Measurements from ENCODE around the gene RAD51. TPM values are rescaled to one million over a fixed set of nuclear protein-coding genes. Genes with fewer than 3 reads are reported as not detected.

The RAD51 gene
- total RNA-seq, 2 donors from 2014 or later: 2.3 TPM; not detected in 1

DNA sequence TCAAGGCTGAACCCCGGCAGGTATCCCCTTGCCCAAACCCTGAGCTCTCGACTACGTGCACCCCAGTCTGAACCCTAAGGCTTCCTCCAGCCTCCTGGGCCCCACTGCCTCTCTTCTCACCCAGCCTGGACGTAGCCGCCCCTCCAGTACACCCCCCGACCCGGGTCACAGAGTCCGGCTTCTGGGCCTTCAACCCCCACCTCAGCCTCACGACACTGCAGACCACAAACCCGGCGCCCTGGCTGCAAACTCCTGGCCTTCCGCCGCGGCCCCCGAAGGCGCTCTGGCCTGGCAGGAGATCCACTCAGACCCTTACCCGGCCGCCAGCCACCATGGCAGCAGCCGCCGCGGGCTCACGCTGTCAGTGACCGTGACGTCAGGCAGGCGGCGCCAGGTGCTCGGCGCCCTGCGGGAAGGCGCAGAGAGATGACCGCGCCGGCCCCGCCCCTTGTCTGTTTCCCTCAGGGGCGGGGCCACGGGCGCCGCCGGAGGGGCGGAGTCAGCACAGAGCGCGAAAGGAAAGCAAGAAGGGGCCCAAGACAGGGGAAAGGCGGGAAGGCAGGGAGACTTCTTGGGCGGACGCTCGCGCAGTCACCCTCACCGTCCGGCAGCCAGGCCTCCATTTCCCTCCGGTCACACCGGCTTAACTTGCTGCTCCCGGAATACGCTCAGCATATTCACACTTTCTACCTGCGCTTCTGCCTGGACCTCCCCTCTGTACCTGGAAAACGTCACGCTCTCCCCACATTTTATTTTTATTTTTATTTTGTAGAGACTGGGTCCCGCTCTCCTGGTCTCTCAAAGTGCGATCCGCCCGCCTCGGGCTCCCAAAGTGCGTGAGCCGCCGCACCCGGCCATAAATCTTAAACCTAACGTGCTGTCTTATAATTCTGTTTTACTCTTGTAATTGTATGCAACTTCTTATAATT lies 60.2 kb downstream of the RAD51 start, which contains the start of gene RMDN3:
Gene RMDN3, minus strand, starts transcription at position 372 of the 929 bp plus-strand sequence. CDS start 471 bp downstream, outside the sequence.
- no peaks in the 10 kb centered on the region for H3K27me3 ChIP-seq
- H3K4me3 ChIP-seq: peak within 1 kb of the TSS; percentile 84 to 91
- peaks cover 27% of the 10 kb centered on the region for H3K4me1 ChIP-seq
- DNase-seq: peak; percentile 92 to 95 (median 94)
- 1% methylated on average over 24 to 50 of the region's 66 CpGs for WGBS, 2 donors
- ATAC-seq: peak; percentile 99
- intact Hi-C loops (cut with DNase I): no loop called here
- H3K27ac ChIP-seq: peak within 1 kb of the TSS; percentile 74 to 89 (median 80)
- peak; percentile 53 to 85 (median 71) for TF ChIP-seq POLR2A (IDR thresholded peaks at IDR 0.05)
- TF ChIP-seq, protein P1, sequence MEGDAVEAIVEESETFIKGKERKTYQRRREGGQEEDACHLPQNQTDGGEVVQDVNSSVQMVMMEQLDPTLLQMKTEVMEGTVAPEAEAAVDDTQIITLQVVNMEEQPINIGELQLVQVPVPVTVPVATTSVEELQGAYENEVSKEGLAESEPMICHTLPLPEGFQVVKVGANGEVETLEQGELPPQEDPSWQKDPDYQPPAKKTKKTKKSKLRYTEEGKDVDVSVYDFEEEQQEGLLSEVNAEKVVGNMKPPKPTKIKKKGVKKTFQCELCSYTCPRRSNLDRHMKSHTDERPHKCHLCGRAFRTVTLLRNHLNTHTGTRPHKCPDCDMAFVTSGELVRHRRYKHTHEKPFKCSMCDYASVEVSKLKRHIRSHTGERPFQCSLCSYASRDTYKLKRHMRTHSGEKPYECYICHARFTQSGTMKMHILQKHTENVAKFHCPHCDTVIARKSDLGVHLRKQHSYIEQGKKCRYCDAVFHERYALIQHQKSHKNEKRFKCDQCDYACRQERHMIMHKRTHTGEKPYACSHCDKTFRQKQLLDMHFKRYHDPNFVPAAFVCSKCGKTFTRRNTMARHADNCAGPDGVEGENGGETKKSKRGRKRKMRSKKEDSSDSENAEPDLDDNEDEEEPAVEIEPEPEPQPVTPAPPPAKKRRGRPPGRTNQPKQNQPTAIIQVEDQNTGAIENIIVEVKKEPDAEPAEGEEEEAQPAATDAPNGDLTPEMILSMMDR (IDR thresholded peaks at IDR 0.05): peak in 2 of 7 experiments; percentile 33 to 56
- H3K9me3 ChIP-seq: no peaks in the 10 kb centered on the region
- H3K36me3 ChIP-seq (replicated peaks in 1 of 2; ENCODE audit: insufficient read depth in 1 of 2, low read depth in 2 of 2): peaks cover 5 to 6% of the 10 kb centered on the region in 2 donors

DNA sequence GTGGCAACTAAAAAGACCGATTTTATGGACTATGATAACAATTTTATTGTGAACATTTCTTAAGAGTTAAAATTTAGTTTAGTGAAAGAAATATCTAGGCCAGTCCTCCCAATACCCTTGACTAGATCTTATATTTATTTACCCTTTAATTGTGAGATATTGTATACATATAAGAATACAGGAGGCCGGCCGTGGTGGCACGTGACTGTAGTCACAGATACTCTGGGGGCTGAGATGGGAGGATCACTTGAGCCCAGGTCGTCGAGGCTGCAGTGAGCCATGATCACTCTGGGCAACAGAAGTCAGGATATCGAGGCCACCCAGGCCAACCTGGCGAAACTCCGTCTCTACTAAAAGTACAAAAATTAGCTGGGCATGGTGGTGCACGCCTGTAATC lies 60.8 kb downstream of the RAD51 start:
- Histone ChIP-seq H3K4me3 (peak overlapping the region in 1 of 2 donors; percentile 91), H3K4me1 (peaks cover 27% of the 10 kb centered on the region), H3K9me3 (no peaks in the 10 kb centered on the region), H3K27ac (peak overlapping the region; percentile 74 to 89 (median 80)), H3K27me3 (no peaks in the 10 kb centered on the region), H3K36me3 (replicated peaks in 1 of 2; ENCODE audit: insufficient read depth in 1 of 2, low read depth in 2 of 2) (peaks cover 2% of the 10 kb centered on the region in 2 donors)
- 54 to 64% methylated on average over 9 to 10 of the region's 10 CpGs for WGBS, 2 donors
- ATAC-seq: no peak
- TF ChIP-seq, protein P1 (IDR thresholded peaks at IDR 0.05): no peak
- TF ChIP-seq POLR2A (IDR thresholded peaks at IDR 0.05): no peak
- intact Hi-C loops (cut with DNase I): no loop called here
- no peak for DNase-seq

DNA sequence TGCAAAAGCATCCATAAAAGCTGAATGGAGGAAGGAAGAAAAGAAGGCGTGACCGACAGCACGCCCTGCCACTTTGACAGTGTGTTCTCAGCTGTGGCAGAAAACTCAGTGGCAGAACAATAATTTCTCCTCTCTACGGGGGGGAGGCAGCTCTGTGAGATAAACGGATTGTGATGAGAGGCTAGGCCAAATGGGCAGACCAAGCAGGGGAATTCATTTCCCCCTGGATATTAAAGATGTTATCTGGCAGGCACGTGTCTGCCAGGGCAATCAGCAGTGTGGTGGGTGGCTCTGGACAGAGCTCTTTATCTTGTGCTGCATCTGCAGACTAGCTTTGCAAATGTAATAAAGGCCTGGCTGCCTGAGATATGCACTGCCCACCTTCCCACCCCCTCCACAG lies 62.0 kb downstream of the RAD51 start:
- intact Hi-C loops (cut with DNase I): no loop called here
- no peak for DNase-seq
- Histone ChIP-seq H3K4me3 (no peak overlapping the region), H3K4me1 (peaks cover 27% of the 10 kb centered on the region), H3K27ac (no peak overlapping the region), H3K27me3 (no peaks in the 10 kb centered on the region), H3K9me3 (no peaks in the 10 kb centered on the region), H3K36me3 (replicated peaks in 1 of 2; ENCODE audit: insufficient read depth in 1 of 2, low read depth in 2 of 2) (no peaks in the 10 kb centered on the region)
- ATAC-seq: no peak
- WGBS, 2 donors: 58 to 65% methylated on average over 6 of the region's 6 CpGs
- TF ChIP-seq, protein P1 (IDR thresholded peaks at IDR 0.05): no peak
- no peak for TF ChIP-seq POLR2A (IDR thresholded peaks at IDR 0.05)

DNA sequence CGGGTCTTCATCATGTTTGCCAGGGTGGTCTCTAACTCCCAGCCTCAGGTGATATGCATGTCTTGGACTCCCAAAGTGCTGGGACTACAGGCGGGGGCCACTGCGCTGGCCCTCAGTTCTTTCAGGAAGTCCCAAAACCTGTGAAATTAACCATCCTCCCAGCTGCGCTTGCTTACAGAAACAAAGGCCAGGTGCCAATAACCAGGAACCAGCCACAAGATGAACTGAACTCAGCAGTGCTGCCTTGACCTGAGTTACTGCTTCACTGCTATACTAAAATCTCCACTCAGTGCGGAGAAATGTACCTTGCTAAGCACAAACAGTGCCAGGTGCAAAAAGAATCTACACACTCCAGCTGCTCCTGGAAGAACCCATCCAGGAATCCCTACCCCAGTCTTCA lies 65.0 kb downstream of the RAD51 start:
- intact Hi-C loops (cut with DNase I): no loop called here
- no peaks in the 10 kb centered on the region for H3K9me3 ChIP-seq
- peaks cover 32% of the 10 kb centered on the region for H3K4me1 ChIP-seq
- TF ChIP-seq, protein P1 (IDR thresholded peaks at IDR 0.05): no peak
- TF ChIP-seq POLR2A (IDR thresholded peaks at IDR 0.05): no peak
- no peaks in the 10 kb centered on the region for H3K36me3 ChIP-seq (replicated peaks in 1 of 2; ENCODE audit: insufficient read depth in 1 of 2, low read depth in 2 of 2)
- no peak overlapping the region for H3K4me3 ChIP-seq
- H3K27ac ChIP-seq: no peak overlapping the region
- ATAC-seq (no peak), DNase-seq (no peak)
- WGBS, 2 donors: 88 to 95% methylated on average over 4 to 5 of the region's 5 CpGs
- H3K27me3 ChIP-seq: no peaks in the 10 kb centered on the region
